Gastrocnemius medialis (tissue), 4 donors: Measurements from ENCODE around the gene NFS1.

ENCODE experiments used
- POLR2A ChIP-seq, 2 donors: fragments of 450-650 bp; IDR thresholded peaks; one replicate each; pipeline ENCODE4 v1.6.1; 2017; ENCODE audit warnings: antibody characterized with exemption in 2 of 2, mild to moderate bottlenecking in 2 of 2, moderate library complexity in 2 of 2
- TF ChIP-seq, protein P1 (sequence below), 5 experiments: fragments of 450-650 bp in 3 of 5; fragments of 200-600 bp in 2 of 5; sonication (generic) in 2 of 5; IDR thresholded peaks in 4 of 5; conservative IDR thresholded peaks in 1 of 5; 1 replicate in 4 of 5; 2 replicates in 1 of 5; pipeline ENCODE4 v1.5.1; 2016 to 2019; ENCODE audit warnings: antibody characterized with exemption in 5 of 5, mild to moderate bottlenecking in 3 of 5, moderate library complexity in 3 of 5

DNA sequence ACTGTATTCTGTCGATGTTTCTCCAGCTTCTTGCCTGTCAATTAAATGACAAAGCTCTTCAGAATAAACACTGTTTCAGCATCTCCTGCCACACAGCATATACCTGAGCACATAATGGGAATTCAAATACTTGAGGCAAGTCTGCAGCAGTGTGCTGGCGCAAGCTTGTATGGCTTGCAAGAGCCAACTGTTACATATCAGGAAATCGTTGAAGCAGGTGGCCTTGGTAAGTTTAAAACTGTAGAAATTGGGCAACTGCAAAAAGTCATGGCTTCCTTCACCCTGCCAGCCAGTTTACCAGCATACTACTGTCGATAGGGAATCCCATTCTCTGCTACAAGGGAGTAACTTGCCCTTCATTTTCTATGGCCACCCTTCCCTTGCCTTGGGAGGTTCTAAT is 57.4 kb downstream of the NFS1 start:
- TF ChIP-seq, protein P1, sequence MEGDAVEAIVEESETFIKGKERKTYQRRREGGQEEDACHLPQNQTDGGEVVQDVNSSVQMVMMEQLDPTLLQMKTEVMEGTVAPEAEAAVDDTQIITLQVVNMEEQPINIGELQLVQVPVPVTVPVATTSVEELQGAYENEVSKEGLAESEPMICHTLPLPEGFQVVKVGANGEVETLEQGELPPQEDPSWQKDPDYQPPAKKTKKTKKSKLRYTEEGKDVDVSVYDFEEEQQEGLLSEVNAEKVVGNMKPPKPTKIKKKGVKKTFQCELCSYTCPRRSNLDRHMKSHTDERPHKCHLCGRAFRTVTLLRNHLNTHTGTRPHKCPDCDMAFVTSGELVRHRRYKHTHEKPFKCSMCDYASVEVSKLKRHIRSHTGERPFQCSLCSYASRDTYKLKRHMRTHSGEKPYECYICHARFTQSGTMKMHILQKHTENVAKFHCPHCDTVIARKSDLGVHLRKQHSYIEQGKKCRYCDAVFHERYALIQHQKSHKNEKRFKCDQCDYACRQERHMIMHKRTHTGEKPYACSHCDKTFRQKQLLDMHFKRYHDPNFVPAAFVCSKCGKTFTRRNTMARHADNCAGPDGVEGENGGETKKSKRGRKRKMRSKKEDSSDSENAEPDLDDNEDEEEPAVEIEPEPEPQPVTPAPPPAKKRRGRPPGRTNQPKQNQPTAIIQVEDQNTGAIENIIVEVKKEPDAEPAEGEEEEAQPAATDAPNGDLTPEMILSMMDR (IDR thresholded peaks at IDR 0.05 in 4 of 5, conservative IDR thresholded peaks at IDR 0.05 in 1 of 5): no peak
- TF ChIP-seq POLR2A (IDR thresholded peaks at IDR 0.05): no peak
